K562 (cell line): ENCODE data around the gene POLK. TPM values are rescaled to one million over a fixed set of nuclear protein-coding genes. Genes with fewer than 3 reads are reported as not detected.

Source experiments
- ATAC-seq: fragments of 200-7000 bp; cut with Tn5 transposase; 3 replicates; pipeline ENCODE4 v1.9.1; 2020; ENCODE audit warnings: moderate library complexity
- BruUV-seq: library from RNA; stranded (reverse); fragments of 400-500 nt; replicated peaks from 2 replicates; lab custom pipeline; 2021; lab: Mats Ljungman, UMichigan
- CTCF ChIA-PET: fragments of 300-600 bp; formaldehyde crosslinking; extraction: SDS; loops from one replicate; lab custom pipeline; 2021; ENCODE audit warnings: low intra/inter-chr PET ratio; lab: Yijun Ruan, JAX
- POLR2A ChIA-PET: fragments of 300-600, 350-650 bp; sonication (Branson Sonifier 250); formaldehyde crosslinking; extraction: SDS; loops from one replicate; lab custom pipeline; 2021; ENCODE audit warnings: antibody characterized with exemption, inconsistent platforms; lab: Yijun Ruan, JAX
- DNase-seq, 4 experiments: peaks; one replicate each; pipeline versions ENCODE4 v3.0.0 to v3.0.0-alpha.2; 2011 to 2018; ENCODE audit warnings: low spot score in 3 of 4, mixed read lengths in 3 of 4; ENCODE audit errors: extremely low read depth in 1 of 4
- FAIRE-seq: peaks from 2 replicates; lab custom pipeline; 2011; peaks lifted over from hg19 to GRCh38; lab: Jason Lieb, UNC
- H2AFZ ChIP-seq: 2 replicates; pipeline ENCODE4 v1.6.0; 2011; ENCODE audit warnings: low read depth, low read length, control low read depth, inconsistent platforms
- H3K27ac ChIP-seq: fragments of 200-600 bp; 3 replicates; pipeline ENCODE4 v1.8.0; 2011; ENCODE audit warnings: low read depth, mild to moderate bottlenecking, control low read depth, inconsistent platforms, low read length, moderate library complexity, mixed read lengths; ENCODE audit errors: extremely low read depth
- H3K27me3 ChIP-seq, 2 experiments: fragments of 300-600 bp in 1 of 2; 2 replicates in 1 of 2; 3 replicates in 1 of 2; pipeline versions ENCODE4 v1.6.0 to v1.8.0; 2011; ENCODE audit warnings: inconsistent platforms in 2 of 2, low read length in 2 of 2, mild to moderate bottlenecking in 1 of 2, mixed read lengths in 1 of 2, moderate library complexity in 1 of 2; ENCODE audit not compliant: control insufficient read depth in 2 of 2, insufficient read depth in 2 of 2
- H3K36me3 ChIP-seq: fragments of 300-600 bp; 3 replicates; pipeline ENCODE4 v1.8.0; 2011; ENCODE audit warnings: mild to moderate bottlenecking, low read length, inconsistent platforms; ENCODE audit not compliant: control insufficient read depth, insufficient read depth
- H3K4me1 ChIP-seq, 2 experiments: fragments of 200-600 bp in 1 of 2; replicated peaks in 1 of 2; 2 replicates in 1 of 2; 3 replicates in 1 of 2; pipeline versions ENCODE4 v1.5.1 to v1.8.0; 2011; ENCODE audit warnings: inconsistent platforms in 2 of 2, low read length in 2 of 2, mild to moderate bottlenecking in 1 of 2, mixed read lengths in 1 of 2, moderate library complexity in 1 of 2; ENCODE audit not compliant: control insufficient read depth in 2 of 2, insufficient read depth in 2 of 2
- H3K4me2 ChIP-seq: 2 replicates; pipeline ENCODE4 v1.6.1; 2011; ENCODE audit warnings: low read length, control low read depth, inconsistent platforms, mixed read lengths; ENCODE audit not compliant: insufficient read depth
- H3K4me3 ChIP-seq: fragments of 200-600 bp; sonication (generic), shearing (Covaris generic); 2 replicates; pipeline ENCODE4 v1.5.1; 2016; ENCODE audit warnings: control low read depth, inconsistent platforms
- H3K79me2 ChIP-seq: fragments of 200-600 bp; 3 replicates; pipeline ENCODE4 v1.8.0; 2011; ENCODE audit warnings: low read length, inconsistent platforms; ENCODE audit not compliant: control insufficient read depth, insufficient read depth
- H3K9ac ChIP-seq, 2 experiments: 2 replicates each; pipeline versions ENCODE4 v1.6.0 to v1.6.1; 2011; ENCODE audit warnings: low read depth in 2 of 2, low read length in 2 of 2, control low read depth in 1 of 2, inconsistent platforms in 1 of 2, mild to moderate bottlenecking in 1 of 2, mixed read lengths in 1 of 2; ENCODE audit not compliant: insufficient read depth in 1 of 2
- H3K9me1 ChIP-seq: one replicate; pipeline ENCODE4 v1.6.0; 2011; ENCODE audit warnings: inconsistent platforms, mild to moderate bottlenecking, low read length, moderate library complexity; ENCODE audit not compliant: control insufficient read depth, insufficient read depth
- H3K9me3 ChIP-seq: replicated peaks from 2 replicates; pipeline ENCODE4 v1.5.1; 2011; ENCODE audit warnings: low read depth, low read length, inconsistent platforms; ENCODE audit not compliant: control insufficient read depth, insufficient read depth
- H4K20me1 ChIP-seq: replicated peaks from 2 replicates; pipeline ENCODE4 v1.6.1; 2011; ENCODE audit warnings: low read length, inconsistent platforms, mixed read lengths; ENCODE audit not compliant: control insufficient read depth, insufficient read depth
- CBX2 ChIP-seq: fragments of 200-600 bp; sonication (generic); IDR thresholded peaks from one replicate; pipeline ENCODE4 v1.6.1; 2012; ENCODE audit warnings: mild to moderate bottlenecking, low read length, inconsistent platforms; ENCODE audit not compliant: insufficient read depth, poor library complexity, severe bottlenecking
- CREM ChIP-seq: IDR thresholded peaks from 2 replicates; pipeline ENCODE4 v1.6.1; 2014; ENCODE audit warnings: antibody characterized with exemption, low read depth
- ELF4 ChIP-seq: fragments of 450-650 bp; formaldehyde crosslinking; IDR thresholded peaks from 2 replicates; pipeline ENCODE4 v1.4.0; 2022; ENCODE audit warnings: missing genetic modification characterization
- FOXK1 ChIP-seq: sonication (generic); formaldehyde crosslinking; IDR thresholded peaks from 2 replicates; pipeline ENCODE4 v1.8.0; 2022; ENCODE audit warnings: missing genetic modification reagents, mild to moderate bottlenecking, borderline replicate concordance
- MAFG ChIP-seq: fragments of 450-650 bp; conservative IDR thresholded peaks from 2 replicates; pipeline ENCODE4 v1.6.1; 2016; ENCODE audit warnings: missing genetic modification characterization, missing compliant biosample characterization
- NR1H2 ChIP-seq: sonication (generic); formaldehyde crosslinking; IDR thresholded peaks from 2 replicates; pipeline ENCODE4 v1.4.0; 2020; ENCODE audit warnings: mild to moderate bottlenecking, missing genetic modification reagents
- NUFIP1 ChIP-seq: fragments of 450-650 bp; IDR thresholded peaks from 2 replicates; pipeline ENCODE4 v1.6.1; 2018; ENCODE audit not compliant: partially characterized antibody
- SREBF1 ChIP-seq: fragments of 150-350 bp; IDR thresholded peaks from 2 replicates; pipeline ENCODE4 v1.6.1; 2014; ENCODE audit warnings: antibody characterized with exemption, low read depth, low read length, borderline replicate concordance
- XRCC4 ChIP-seq: IDR thresholded peaks from one replicate; pipeline ENCODE4 v1.6.1; 2011; ENCODE audit not compliant: insufficient read depth, insufficient read length; ENCODE audit errors: extremely low read depth
- ZBTB17 ChIP-seq: fragments of 450-650 bp; formaldehyde crosslinking; IDR thresholded peaks from 2 replicates; pipeline ENCODE4 v1.4.0; 2020; ENCODE audit warnings: mild to moderate bottlenecking
- in situ Hi-C: fragments of 300-500 bp; cut with MboI; formaldehyde crosslinking; loops from 4 replicates; pipeline ENCODE4 v1.15.0; 2018; ENCODE audit warnings: inconsistent platforms, mixed read lengths
- intact Hi-C: fragments of 100-400 bp; cut with micrococcal nuclease; formaldehyde crosslinking; loops from 2 replicates; pipeline ENCODE4 v1.14.2; 2022
- polyA plus RNA-seq, 8 experiments: library from polyadenylated mRNA; depleted of rRNA in 4 of 8; stranded (reverse) in 5 of 8; unstranded in 3 of 8; fragments of >200 nt; fragmentation: Nextera tagmentation in 2 of 8; fragmentation: Illumina TruSeq in 1 of 8; extraction: Ambion mirVana in 2 of 8; extraction: Trizol in 1 of 8; gene quantifications; 2 replicates each; pipeline versions ENCODE4 v1.2.1 to v1.2.3, GENCODE V29; 2011 to 2014; ENCODE audit warnings: inconsistent platforms in 1 of 8, missing spikeins in 1 of 8
- total RNA-seq, 7 experiments: library from RNA; depleted of rRNA in 6 of 7; stranded (reverse); fragments of >200 nt in 6 of 7; fragmentation: Illumina TruSeq in 2 of 7; extraction: Trizol in 2 of 7; gene quantifications; 2 replicates each; pipeline versions ENCODE4 v1.2.1 to v1.2.3, GENCODE V29; 2011 to 2021; ENCODE audit warnings: low replicate concordance in 1 of 7
- TF ChIP-seq, protein P1 (sequence below): sonication (generic); formaldehyde crosslinking; IDR thresholded peaks from 2 replicates; pipeline ENCODE4 v1.8.0; 2022; ENCODE audit warnings: missing genetic modification reagents, mild to moderate bottlenecking, borderline replicate concordance
- TF ChIP-seq, protein P2 (sequence below): sonication (generic); formaldehyde crosslinking; IDR thresholded peaks from 2 replicates; pipeline ENCODE4 v1.4.0; 2020; ENCODE audit warnings: mild to moderate bottlenecking, missing genetic modification reagents

Gene POLK
- total and polyA plus RNA-seq, 9 of the 15 experiments (the other 6 are each of a cell fraction or from before 2014, with no cell fraction given), result 6.1 to 31.6 (median 16.5) TPM

DNA sequence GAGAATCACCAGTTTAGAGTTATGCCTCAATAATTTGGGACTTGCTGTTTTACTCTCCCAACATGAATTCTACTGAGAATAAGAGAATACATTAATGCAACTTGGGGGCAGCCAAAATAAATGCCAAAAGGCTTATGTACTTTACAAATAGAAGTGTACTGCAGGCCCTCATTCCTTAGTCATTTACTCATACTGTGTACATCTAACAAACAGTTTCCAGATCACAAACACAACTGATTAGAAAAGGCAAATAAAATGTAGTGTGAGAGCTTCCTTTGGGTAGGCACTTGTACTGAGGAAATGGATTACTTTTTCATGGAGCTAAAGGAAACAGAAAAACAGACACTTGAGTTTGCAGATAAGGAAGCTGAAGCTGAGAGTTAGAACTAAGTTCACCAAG lies 112.2 kb downstream of the POLK start (continued):
- TF ChIP-seq NUFIP1 (no peak), CREM (no peak), NR1H2 (CRISPR knock-in tag) (no peak)

DNA sequence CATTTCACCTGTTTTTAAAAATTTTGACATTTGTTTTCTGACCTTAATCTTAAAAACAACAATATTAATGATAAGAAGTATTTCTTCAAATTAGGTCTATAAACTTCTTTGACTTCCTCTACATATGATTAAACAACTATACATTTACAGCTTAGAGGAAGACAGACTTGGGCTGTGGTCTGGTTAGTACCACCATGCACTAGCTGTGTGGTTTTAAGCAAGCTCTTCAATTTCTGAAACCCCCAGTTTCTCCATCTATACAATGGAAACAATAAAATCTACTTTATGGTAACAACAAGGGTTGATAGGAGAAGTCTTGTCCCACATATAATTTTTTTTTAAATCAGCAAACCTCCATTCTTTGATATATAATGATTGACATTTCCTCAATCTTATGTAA lies 115.3 kb downstream of the POLK start:
- no peaks in the 10 kb centered on the region for H3K79me2 ChIP-seq
- no peak overlapping the region for H3K4me2 ChIP-seq
- H4K20me1 ChIP-seq, result no peaks in the 10 kb centered on the region
- in situ Hi-C loops (no loop called here), intact Hi-C loops (no loop called here)
- no peaks in the 10 kb centered on the region for H3K9me1 ChIP-seq
- no peak overlapping the region for H3K4me3 ChIP-seq
- no TSS peak for BruUV-seq
- no peaks in the 10 kb centered on the region for H3K9me3 ChIP-seq
- no peak overlapping the region for H3K9ac ChIP-seq
- no peak overlapping the region for H3K27ac ChIP-seq
- FAIRE-seq, result no peak
- no peaks in the 10 kb centered on the region; a peak in 1 of 5 replicates for H3K4me1 ChIP-seq
- no peak for DNase-seq
- H3K27me3 ChIP-seq, result no peaks in the 10 kb centered on the region
- no peak for ATAC-seq
- H3K36me3 ChIP-seq, result no peaks in the 10 kb centered on the region
- H2AFZ ChIP-seq, result no peak overlapping the region
- ChIA-PET CTCF (no interaction called here), POLR2A (interaction anchor here (2.8 kb wide), 1 partner anchor 10 kb away, joined by 9 read pairs; no protein-coding TSS in a partner anchor)
- TF ChIP-seq SREBF1 (no peak), MAFG (tag) (no peak), XRCC4 (no peak), ELF4 (no peak), ZBTB17 (CRISPR knock-in tag) (no peak), FOXK1 (CRISPR knock-in tag) (no peak), CBX2 (no peak)
- TF ChIP-seq, protein P1, sequence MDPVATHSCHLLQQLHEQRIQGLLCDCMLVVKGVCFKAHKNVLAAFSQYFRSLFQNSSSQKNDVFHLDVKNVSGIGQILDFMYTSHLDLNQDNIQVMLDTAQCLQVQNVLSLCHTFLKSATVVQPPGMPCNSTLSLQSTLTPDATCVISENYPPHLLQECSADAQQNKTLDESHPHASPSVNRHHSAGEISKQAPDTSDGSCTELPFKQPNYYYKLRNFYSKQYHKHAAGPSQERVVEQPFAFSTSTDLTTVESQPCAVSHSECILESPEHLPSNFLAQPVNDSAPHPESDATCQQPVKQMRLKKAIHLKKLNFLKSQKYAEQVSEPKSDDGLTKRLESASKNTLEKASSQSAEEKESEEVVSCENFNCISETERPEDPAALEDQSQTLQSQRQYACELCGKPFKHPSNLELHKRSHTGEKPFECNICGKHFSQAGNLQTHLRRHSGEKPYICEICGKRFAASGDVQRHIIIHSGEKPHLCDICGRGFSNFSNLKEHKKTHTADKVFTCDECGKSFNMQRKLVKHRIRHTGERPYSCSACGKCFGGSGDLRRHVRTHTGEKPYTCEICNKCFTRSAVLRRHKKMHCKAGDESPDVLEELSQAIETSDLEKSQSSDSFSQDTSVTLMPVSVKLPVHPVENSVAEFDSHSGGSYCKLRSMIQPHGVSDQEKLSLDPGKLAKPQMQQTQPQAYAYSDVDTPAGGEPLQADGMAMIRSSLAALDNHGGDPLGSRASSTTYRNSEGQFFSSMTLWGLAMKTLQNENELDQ (CRISPR knock-in tag), result no peak
- TF ChIP-seq, protein P2, sequence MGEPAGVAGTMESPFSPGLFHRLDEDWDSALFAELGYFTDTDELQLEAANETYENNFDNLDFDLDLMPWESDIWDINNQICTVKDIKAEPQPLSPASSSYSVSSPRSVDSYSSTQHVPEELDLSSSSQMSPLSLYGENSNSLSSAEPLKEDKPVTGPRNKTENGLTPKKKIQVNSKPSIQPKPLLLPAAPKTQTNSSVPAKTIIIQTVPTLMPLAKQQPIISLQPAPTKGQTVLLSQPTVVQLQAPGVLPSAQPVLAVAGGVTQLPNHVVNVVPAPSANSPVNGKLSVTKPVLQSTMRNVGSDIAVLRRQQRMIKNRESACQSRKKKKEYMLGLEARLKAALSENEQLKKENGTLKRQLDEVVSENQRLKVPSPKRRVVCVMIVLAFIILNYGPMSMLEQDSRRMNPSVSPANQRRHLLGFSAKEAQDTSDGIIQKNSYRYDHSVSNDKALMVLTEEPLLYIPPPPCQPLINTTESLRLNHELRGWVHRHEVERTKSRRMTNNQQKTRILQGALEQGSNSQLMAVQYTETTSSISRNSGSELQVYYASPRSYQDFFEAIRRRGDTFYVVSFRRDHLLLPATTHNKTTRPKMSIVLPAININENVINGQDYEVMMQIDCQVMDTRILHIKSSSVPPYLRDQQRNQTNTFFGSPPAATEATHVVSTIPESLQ (CRISPR knock-in tag), result no peak
